NCI-H524 (cell line): ENCODE data around the gene VCL.
"Not testable (repeated sequence)": the region's sequence is repeated elsewhere in the genome, so short reads cannot be mapped to it uniquely, and the experiment has no call there.

ENCODE experiments used
- DNase-seq, 2 experiments: peaks; one replicate each; lab custom pipeline; 2025; lab: John Stamatoyannopoulos, UW

The VCL gene

GRCh38 chr10:74109452-74109851 lies 111.5 kb downstream of the VCL start:
- no peak for DNase-seq

GRCh38 chr10:74110120-74110519 lies 112.2 kb downstream of the VCL start:
- no peak for DNase-seq

GRCh38 chr10:74111799-74112198 lies 113.9 kb downstream of the VCL start:
- DNase-seq, result no peak

GRCh38 chr10:74113546-74113945 lies 115.6 kb downstream of the VCL start:
- no peak for DNase-seq

GRCh38 chr10:74114041-74114448 lies 116.1 kb downstream of the VCL start:
- DNase-seq, result no peak

GRCh38 chr10:74117738-74118137 lies 119.8 kb downstream of the VCL start:
- no peak for DNase-seq

- no peak for DNase-seq
Measured at GRCh38 chr10:74118804-74119203, 120.9 kb downstream of the VCL start.

- DNase-seq, result no peak
Measured at GRCh38 chr10:74120911-74121310, 123.0 kb downstream of the VCL start.

GRCh38 chr10:74121368-74121767 lies 123.5 kb downstream of the VCL start:
- DNase-seq, result no peak

- DNase-seq, result no peak
Measured at GRCh38 chr10:74122060-74122459, 124.1 kb downstream of the VCL start.

GRCh38 chr10:74123081-74123480 lies 125.2 kb downstream of the VCL start:
- DNase-seq, result no peak

- no peak for DNase-seq
Measured at GRCh38 chr10:74133923-74134820, 136.3 kb downstream of the VCL start.

- no peak for DNase-seq
Measured at GRCh38 chr10:74135452-74135851, 137.5 kb downstream of the VCL start.

- no peak for DNase-seq
Measured at GRCh38 chr10:74137992-74138391, 140.1 kb downstream of the VCL start.

GRCh38 chr10:74138596-74138995 lies 140.7 kb downstream of the VCL start:
- DNase-seq, result not testable (repeated sequence)

- DNase-seq, result no peak
Measured at GRCh38 chr10:74139981-74140380, 142.1 kb downstream of the VCL start.

- no peak for DNase-seq
Measured at GRCh38 chr10:74140553-74140952, 142.6 kb downstream of the VCL start.

GRCh38 chr10:74145133-74145532 lies 147.2 kb downstream of the VCL start:
- DNase-seq, result no peak

GRCh38 chr10:74146980-74147379 lies 149.1 kb downstream of the VCL start:
- not testable (repeated sequence) for DNase-seq

GRCh38 chr10:74150204-74150989 lies 152.5 kb downstream of the VCL start, which contains the start of gene AP3M1:
Gene AP3M1, minus strand, starts transcription at chr10:74150828. Its CDS starts 12,449 bp downstream, at chr10:74138379.
- DNase-seq, result peak; percentile 80 to 81

GRCh38 chr10:74150990-74151878 lies 153.3 kb downstream of the VCL start, which contains the start of gene ADK:
Gene ADK, plus strand, starts transcription at chr10:74151221. Its CDS starts 58 bp downstream, at chr10:74151279.
- peak; percentile 88 to 90 for DNase-seq
